RWPE1 (cell line): ENCODE data around the gene RBBP8NL.

Experiments used
- CTCF ChIA-PET: fragments of 350-600 bp; sonication (Branson Sonifier 250); formaldehyde crosslinking; extraction: SDS; loops from one replicate; lab custom pipeline; 2021; lab: Yijun Ruan, JAX
- POLR2A ChIA-PET: fragments of 400-600 bp; formaldehyde crosslinking; extraction: SDS; loops from one replicate; lab custom pipeline; 2020; ENCODE audit warnings: antibody characterized with exemption; ENCODE audit not compliant: low non-redundant PET; lab: Yijun Ruan, JAX
- DNase-seq: peaks from one replicate; pipeline ENCODE4 v3.0.0; 2012; ENCODE audit warnings: low spot score
- H3K27ac ChIP-seq: fragments of 450-650 bp; 2 replicates; pipeline ENCODE4 v1.5.1; 2017
- CTCF ChIP-seq: fragments of 450-650 bp; conservative IDR thresholded peaks from 2 replicates; pipeline ENCODE4 v1.5.1; 2017; ENCODE audit warnings: low read depth, mild to moderate bottlenecking

RBBP8NL gene

GRCh38 chr20:62451970-62452369, 24.6 kb upstream of the RBBP8NL start:
- CTCF ChIA-PET = no interaction called here
- POLR2A ChIA-PET = no interaction called here
- H3K27ac ChIP-seq = no peak overlapping the region
- no peak for TF ChIP-seq CTCF
- DNase-seq = no peak

GRCh38 chr20:62451156-62451767, 23.9 kb upstream of the RBBP8NL start:
- TF ChIP-seq CTCF = no peak
- POLR2A ChIA-PET = no interaction called here
- no peak for DNase-seq
- CTCF ChIA-PET = interaction anchor here (0.6 to 1.3 kb wide), 2 partner anchors 165 to 167 kb away, joined by 4 read pairs; no protein-coding TSS in a partner anchor
- no peak overlapping the region for H3K27ac ChIP-seq

GRCh38 chr20:62449951-62450691, 22.8 kb upstream of the RBBP8NL start:
- ChIA-PET CTCF (interaction anchor here (0.5 to 1.3 kb wide), 7 partner anchors 22 to 181 kb away, joined by 3 to 4 read pairs (median 3); no protein-coding TSS in a partner anchor), POLR2A (no interaction called here)
- no peak for TF ChIP-seq CTCF
- no peak for DNase-seq
- H3K27ac ChIP-seq = no peak overlapping the region

- no peak for DNase-seq
- H3K27ac ChIP-seq = no peak overlapping the region
- POLR2A ChIA-PET = no interaction called here
- TF ChIP-seq CTCF = no peak
- CTCF ChIA-PET = interaction anchor here (0.7 to 1.1 kb wide), 5 partner anchors 9 to 47 kb away, joined by 3 to 4 read pairs (median 3); no protein-coding TSS in a partner anchor
Observed at GRCh38 chr20:62448788-62449187, 21.4 kb upstream of the RBBP8NL start.

GRCh38 chr20:62448038-62448437, 20.7 kb upstream of the RBBP8NL start:
- no peak for TF ChIP-seq CTCF
- H3K27ac ChIP-seq = no peak overlapping the region
- DNase-seq = no peak
- CTCF ChIA-PET = interaction anchor here (0.6 to 1.1 kb wide), 3 partner anchors 9 to 215 kb away, joined by 3 to 4 read pairs (median 3); no protein-coding TSS in a partner anchor
- POLR2A ChIA-PET = no interaction called here

GRCh38 chr20:62446888-62447869, 19.8 kb upstream of the RBBP8NL start:
- no peak for TF ChIP-seq CTCF
- DNase-seq = no peak
- no peak overlapping the region for H3K27ac ChIP-seq
- POLR2A ChIA-PET = no interaction called here
- CTCF ChIA-PET = interaction anchor here (0.5 to 1.4 kb wide), 4 partner anchors 52 to 216 kb away, joined by 3 read pairs; no protein-coding TSS in a partner anchor
